HL-60/S4 (cell line): ENCODE results near the gene ITPKB.

ENCODE experiments used
- in situ Hi-C: fragments of 300-500 bp; cut with MboI; formaldehyde crosslinking; loops from 2 replicates; pipeline ENCODE4 v1.14.3; 2022; ENCODE audit warnings: low sequenced_read_pairs

Gene ITPKB

GRCh38 chr1:226687426-226687825 lies 51.7 kb downstream of the ITPKB start:
- in situ Hi-C loops, result no loop called here

GRCh38 chr1:226686440-226687425 lies 52.3 kb downstream of the ITPKB start:
- in situ Hi-C loops, result no loop called here

GRCh38 chr1:226685196-226685820 lies 53.8 kb downstream of the ITPKB start:
- in situ Hi-C loops, result no loop called here

- in situ Hi-C loops, result no loop called here
Observed at GRCh38 chr1:226684026-226684425, 55.1 kb downstream of the ITPKB start.

GRCh38 chr1:226682871-226683814 lies 55.9 kb downstream of the ITPKB start:
- in situ Hi-C loops, result no loop called here

- in situ Hi-C loops, result no loop called here
Observed at GRCh38 chr1:226681652-226682493, 57.2 kb downstream of the ITPKB start.

GRCh38 chr1:226680653-226681052 lies 58.4 kb downstream of the ITPKB start:
- in situ Hi-C loops, result no loop called here

- in situ Hi-C loops, result no loop called here
Observed at GRCh38 chr1:226679853-226680516, 59.1 kb downstream of the ITPKB start.

GRCh38 chr1:226679262-226679661 lies 59.8 kb downstream of the ITPKB start:
- in situ Hi-C loops, result no loop called here

- in situ Hi-C loops, result no loop called here
Observed at GRCh38 chr1:226678701-226679100, 60.4 kb downstream of the ITPKB start.

GRCh38 chr1:226678251-226678650 lies 60.8 kb downstream of the ITPKB start:
- in situ Hi-C loops, result no loop called here

GRCh38 chr1:226677027-226678020 lies 61.8 kb downstream of the ITPKB start:
- in situ Hi-C loops, result no loop called here

- in situ Hi-C loops, result no loop called here
Observed at GRCh38 chr1:226676381-226676780, 62.7 kb downstream of the ITPKB start.

- in situ Hi-C loops, result no loop called here
Observed at GRCh38 chr1:226675715-226676357, 63.2 kb downstream of the ITPKB start.

GRCh38 chr1:226674892-226675714 lies 64.0 kb downstream of the ITPKB start:
- in situ Hi-C loops, result no loop called here

- in situ Hi-C loops, result no loop called here
Observed at GRCh38 chr1:226672339-226672762, 66.7 kb downstream of the ITPKB start.

- in situ Hi-C loops, result no loop called here
Observed at GRCh38 chr1:226671277-226671676, 67.8 kb downstream of the ITPKB start.
